HG03521 (cell line): Measurements from ENCODE around the gene TPP1.

Source experiments
- ATAC-seq: cut with Tn5 transposase; IDR thresholded peaks from one replicate; pipeline ENCODE4 v1.9.1; 2021; ENCODE audit warnings: mild to moderate bottlenecking, moderate library complexity; ENCODE audit not compliant: unreplicated experiment

Gene TPP1

DNA sequence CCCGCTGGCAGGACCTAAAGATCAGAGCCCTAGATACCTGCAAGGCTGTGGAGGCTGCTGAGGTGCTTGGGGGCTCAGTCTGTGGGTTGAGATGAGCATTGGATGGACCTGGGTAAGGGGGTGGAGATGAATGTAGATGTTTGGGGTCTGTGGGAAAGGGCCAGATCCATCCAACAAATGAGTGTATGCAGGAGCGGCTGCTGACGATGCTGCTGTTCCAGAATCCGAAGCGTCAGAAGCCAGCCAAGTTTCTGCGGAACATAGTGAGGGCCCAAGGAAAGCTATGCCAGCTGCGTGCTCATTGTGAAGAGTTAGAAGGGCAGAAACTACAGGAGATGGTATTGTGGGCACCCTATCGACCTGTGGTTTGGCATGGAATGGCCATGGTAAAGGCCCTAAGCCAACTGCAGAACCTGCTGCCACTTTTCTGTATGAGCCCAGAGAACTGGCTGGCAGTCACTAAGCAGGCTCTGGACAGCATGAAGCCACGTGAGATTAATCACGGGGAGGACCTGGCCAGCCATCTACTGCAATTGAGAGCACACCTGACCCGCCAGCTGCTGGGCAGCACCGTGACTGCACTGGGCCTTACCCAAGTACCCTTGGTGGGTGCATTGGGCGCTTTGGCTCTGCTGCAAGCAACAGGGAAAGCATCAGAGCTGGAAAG is 52.4 kb downstream of the TPP1 start:
- no peak for ATAC-seq

DNA sequence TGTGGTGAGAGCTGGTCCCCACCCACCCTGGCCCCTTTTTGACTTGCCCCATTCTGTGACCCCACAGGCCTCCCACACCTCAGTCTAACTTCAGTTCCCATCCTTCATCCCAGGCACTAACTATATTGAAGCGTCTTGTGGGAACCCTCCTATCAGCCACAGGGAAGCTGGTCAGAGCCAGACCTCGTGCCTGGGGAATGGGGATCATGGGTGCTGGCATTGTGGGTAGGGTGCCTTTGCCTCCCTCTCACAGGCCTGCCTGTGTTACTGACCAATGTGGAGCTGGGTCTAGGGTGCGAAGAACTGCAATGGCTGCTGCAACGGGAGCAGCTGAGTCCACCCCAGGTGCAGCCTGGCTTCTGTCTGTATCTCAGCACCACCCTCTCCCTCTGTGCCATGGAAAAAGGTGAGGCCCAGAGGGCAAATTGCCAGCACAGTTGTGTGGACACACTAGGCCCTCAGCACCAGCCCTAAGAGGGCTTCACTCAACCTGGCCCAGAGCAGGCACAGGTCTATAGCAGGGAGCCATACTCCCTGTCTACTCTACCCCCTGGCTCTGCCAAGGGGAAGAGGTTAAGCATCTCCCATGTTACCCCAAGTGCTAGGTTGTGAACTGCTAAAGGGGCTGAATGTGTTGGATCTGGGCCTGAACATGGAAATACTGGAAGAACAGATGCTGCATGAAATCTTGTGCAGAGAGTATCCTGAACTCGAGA is 53.1 kb downstream of the TPP1 start:
- no peak for ATAC-seq

DNA sequence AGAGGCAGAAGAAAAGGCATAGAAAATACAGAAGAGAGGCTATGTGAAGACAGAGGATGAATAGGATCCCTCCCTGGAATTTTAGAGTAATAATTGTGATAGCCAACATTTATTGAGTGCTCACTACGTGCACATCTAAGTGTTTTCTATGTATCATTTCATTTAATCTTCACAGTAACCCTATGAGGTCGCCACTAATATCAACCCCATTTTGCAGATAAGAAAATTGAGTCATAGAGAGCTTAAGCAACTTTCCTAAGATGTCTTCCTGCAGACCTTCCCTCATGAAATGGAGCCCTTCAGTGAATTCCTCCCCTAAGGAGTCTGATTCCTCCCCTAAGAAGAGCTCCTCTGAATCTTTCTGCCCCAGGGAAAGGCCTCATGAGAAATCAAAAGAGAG is 53.9 kb downstream of the TPP1 start:
- no peak for ATAC-seq

DNA sequence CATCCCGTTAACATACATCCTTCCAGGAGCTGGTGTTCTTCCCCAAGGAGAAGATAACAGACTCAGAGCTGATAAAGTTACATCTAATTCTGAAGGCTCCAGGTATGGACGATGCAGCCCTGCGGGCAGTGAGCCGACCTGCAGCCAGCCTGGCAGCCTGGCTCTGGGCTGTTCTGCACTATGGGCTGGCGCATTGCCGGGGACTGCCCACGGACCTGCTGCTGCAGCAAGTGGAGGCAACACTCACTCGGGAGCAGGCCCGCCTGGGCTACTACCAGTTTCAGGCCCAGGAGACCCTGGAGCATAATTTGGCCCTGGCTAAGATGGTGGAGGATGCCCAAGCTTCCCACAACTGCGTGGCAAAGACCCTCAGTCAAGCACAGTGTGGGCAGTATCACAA is 55.6 kb downstream of the TPP1 start:
- ATAC-seq = no peak

DNA sequence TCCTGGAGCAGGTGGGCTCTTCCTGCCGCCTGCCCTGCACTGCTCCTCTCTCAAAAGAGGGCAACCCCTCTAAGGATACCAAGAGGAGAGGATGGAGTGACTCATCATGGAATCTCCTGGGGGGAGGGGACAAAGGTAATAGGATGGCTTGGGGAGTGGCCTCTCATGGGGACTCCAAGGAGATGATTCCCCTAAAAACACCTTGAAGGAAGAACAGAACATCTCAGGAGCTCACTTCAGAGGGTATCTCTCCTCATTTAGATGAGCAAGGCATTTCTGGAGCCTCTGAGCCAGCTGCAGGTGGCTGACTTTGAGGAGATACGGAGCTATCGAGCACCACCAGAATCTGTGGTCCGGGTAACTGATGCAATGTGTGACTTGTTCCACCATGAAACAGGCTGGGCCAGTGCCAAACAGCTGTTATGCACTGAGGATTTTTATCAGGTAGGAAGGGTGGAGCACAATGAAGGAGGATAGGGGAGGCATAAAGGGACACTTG is 56.1 kb downstream of the TPP1 start:
- ATAC-seq = no peak
